ENCODE results near the gene FCGR1A.
"Not testable (repeated sequence)": the region's sequence is repeated elsewhere in the genome, so short reads cannot be mapped to it uniquely, and the experiment has no call there.

The FCGR1A gene

GRCh38 chr1:149777084-149777483 lies 5.4 kb upstream of the FCGR1A start:
- DNase-seq (ENCODE audit: low read depth), result not testable (repeated sequence)

- not testable (repeated sequence) for DNase-seq (ENCODE audit: low read depth)
Measured at GRCh38 chr1:149778313-149778712, 4.2 kb upstream of the FCGR1A start.

- DNase-seq (ENCODE audit: low read depth), result not testable (repeated sequence)
Measured at GRCh38 chr1:149781413-149781984, 995 bp upstream of the FCGR1A start.

GRCh38 chr1:149783289-149783688 lies 795 bp downstream of the FCGR1A start:
- not testable (repeated sequence) for DNase-seq (ENCODE audit: low read depth)

GRCh38 chr1:149783868-149784267 lies 1.4 kb downstream of the FCGR1A start:
- not testable (repeated sequence) for DNase-seq (ENCODE audit: low read depth)

- DNase-seq (ENCODE audit: low read depth), result not testable (repeated sequence)
Measured at GRCh38 chr1:149787688-149788451, 5.4 kb downstream of the FCGR1A start.

GRCh38 chr1:149792502-149792901 lies 10.0 kb downstream of the FCGR1A start:
- DNase-seq (ENCODE audit: low read depth), result peak; percentile 49

GRCh38 chr1:149792912-149793515 lies 10.5 kb downstream of the FCGR1A start:
- DNase-seq (ENCODE audit: low read depth), result peak; percentile 82

- not testable (repeated sequence) for DNase-seq (ENCODE audit: low read depth)
Measured at GRCh38 chr1:149793885-149794284, 11.4 kb downstream of the FCGR1A start.

GRCh38 chr1:149801628-149802027 lies 19.1 kb downstream of the FCGR1A start:
- not testable (repeated sequence) for DNase-seq (ENCODE audit: low read depth)

- not testable (repeated sequence) for DNase-seq (ENCODE audit: low read depth)
Measured at GRCh38 chr1:149804417-149805080, 22.1 kb downstream of the FCGR1A start.

GRCh38 chr1:149810697-149811405 lies 28.4 kb downstream of the FCGR1A start:
- not testable (repeated sequence) for DNase-seq (ENCODE audit: low read depth)

GRCh38 chr1:149811514-149811889 lies 29.0 kb downstream of the FCGR1A start:
- not testable (repeated sequence) for DNase-seq (ENCODE audit: low read depth)

- DNase-seq (ENCODE audit: low read depth), result peak; percentile 76
Measured at GRCh38 chr1:149811890-149812829, 29.7 kb downstream of the FCGR1A start.

- DNase-seq (ENCODE audit: low read depth), result peak; percentile 49
Measured at GRCh38 chr1:149812893-149813801, 30.7 kb downstream of the FCGR1A start.

- not testable (repeated sequence) for DNase-seq (ENCODE audit: low read depth)
Measured at GRCh38 chr1:149820387-149820786, 37.9 kb downstream of the FCGR1A start.

GRCh38 chr1:149826555-149826954 lies 44.1 kb downstream of the FCGR1A start:
- not testable (repeated sequence) for DNase-seq (ENCODE audit: low read depth)

GRCh38 chr1:149831764-149832315 lies 49.3 kb downstream of the FCGR1A start:
- not testable (repeated sequence) for DNase-seq (ENCODE audit: low read depth)

All from activated T-cell treated with anti-CD3 and anti-CD28 coated beads for 24 hours (primary cell).